Aorta (tissue), 5 donors: ENCODE data around the gene ENOX1. TPM values are rescaled to one million over a fixed set of nuclear protein-coding genes. Genes with fewer than 3 reads are reported as not detected.

Experiments used
- ATAC-seq: fragments of 200-7000 bp; cut with Tn5 transposase; one replicate; pipeline ENCODE4 v1.9.1; 2022; ENCODE audit warnings: moderate library complexity; ENCODE audit not compliant: low FRiP score
- DNase-seq, 2 donors: peaks; one replicate each; pipeline ENCODE4 v3.0.0-alpha.2; 2020
- H3K27ac ChIP-seq, 2 donors: one replicate each; pipeline ENCODE4 v1.5.1; 2013; ENCODE audit warnings: low read length in 2 of 2, mild to moderate bottlenecking in 2 of 2, moderate library complexity in 2 of 2, control low read depth in 1 of 2, inconsistent platforms in 1 of 2, low read depth in 1 of 2
- H3K27me3 ChIP-seq, 2 donors: one replicate each; pipeline ENCODE4 v1.6.1; 2013; ENCODE audit warnings: control low read depth in 1 of 2, low read length in 1 of 2, mild to moderate bottlenecking in 1 of 2, moderate library complexity in 1 of 2; ENCODE audit not compliant: insufficient read depth in 2 of 2, control insufficient read depth in 1 of 2
- H3K36me3 ChIP-seq, 2 donors: one replicate each; pipeline ENCODE4 v1.6.1; 2013; ENCODE audit warnings: control low read depth in 1 of 2, low read length in 1 of 2, mild to moderate bottlenecking in 1 of 2; ENCODE audit not compliant: insufficient read depth in 2 of 2, control insufficient read depth in 1 of 2
- H3K4me1 ChIP-seq, 2 donors: one replicate each; pipeline ENCODE4 v1.6.1; 2013; ENCODE audit warnings: low read length in 2 of 2, control low read depth in 1 of 2, mild to moderate bottlenecking in 1 of 2, moderate library complexity in 1 of 2; ENCODE audit not compliant: insufficient read depth in 2 of 2, control insufficient read depth in 1 of 2
- H3K4me3 ChIP-seq, 2 donors: one replicate each; pipeline ENCODE4 v1.5.1; 2013; ENCODE audit warnings: low read length in 2 of 2, control low read depth in 1 of 2, mild to moderate bottlenecking in 1 of 2
- H3K9me3 ChIP-seq: one replicate; pipeline ENCODE4 v1.6.1; 2013; ENCODE audit warnings: mild to moderate bottlenecking, low read length; ENCODE audit not compliant: control insufficient read depth
- WGBS, 2 donors: extraction: QIAGEN DNeasy Blood & Tissue Kit; methylation state at CpG; one replicate each; pipeline ENCODE4 v1.1.7; 2013; 5-methylcytosine and 5-hydroxymethylcytosine counted together
- intact Hi-C, 2 donors: fragments of 100-400 bp; cut with DNase I; formaldehyde crosslinking; loops; one replicate each; pipeline versions ENCODE4 v1.14.2 to v1.15.0; 2022
- polyA plus RNA-seq, 2 donors: library from polyadenylated mRNA; stranded (reverse); fragments of 200-250 nt; gene quantifications; one replicate each; pipeline ENCODE4 v1.2.3, GENCODE V29; 2013
- total RNA-seq, 2 donors: library from RNA; stranded (reverse); fragmentation: NEBNext Ultra II Directional; extraction: Animal tissue kit (Norgen Biotek cat#: 25700); gene quantifications; one replicate each; pipeline ENCODE4 v1.2.1, GENCODE V29; 2021
- donor health status: healthy with polysubstance abuse.
- donor health status: Bipolar disorder and iron deficiency.
- donor health status: DM: no; HTN: no; CAD: no.
- donor health status: DM: no; HTN: no; CAD: no.
- donor health status: DM: yes; HTN: yes; CAD: no.

ENOX1 gene
- total and polyA plus RNA-seq, 4 donors, result 0.15 to 2.2 (median 1.4) TPM; not detected in 1

GRCh38 chr13:43792076-43792881 lies 5.5 kb upstream of the ENOX1 start:
- Histone ChIP-seq H3K4me3 (no peak overlapping the region), H3K27me3 (no peaks in the 10 kb centered on the region), H3K27ac (no peak overlapping the region), H3K4me1 (no peaks in the 10 kb centered on the region), H3K36me3 (no peaks in the 10 kb centered on the region), H3K9me3 (no peaks in the 10 kb centered on the region)
- intact Hi-C loops, result no loop called here
- ATAC-seq, result no peak
- DNase-seq, result no peak
- WGBS, 2 donors, result 36 to 42% methylated on average over 3 of the region's 3 CpGs

- no peak for ATAC-seq
- 46 to 70% methylated on average over 2 of the region's 2 CpGs for WGBS, 2 donors
- H3K9me3 ChIP-seq, result no peaks in the 10 kb centered on the region
- H3K27ac ChIP-seq, result no peak overlapping the region
- H3K4me1 ChIP-seq, result no peaks in the 10 kb centered on the region
- no peak for DNase-seq
- H3K27me3 ChIP-seq, result no peaks in the 10 kb centered on the region
- intact Hi-C loops, result no loop called here
- no peak overlapping the region for H3K4me3 ChIP-seq
- no peaks in the 10 kb centered on the region for H3K36me3 ChIP-seq
Measured at GRCh38 chr13:43787997-43788396, 1.2 kb upstream of the ENOX1 start.

GRCh38 chr13:43787518-43787891 lies 733 bp upstream of the ENOX1 start:
- intact Hi-C loops, result no loop called here
- Histone ChIP-seq H3K4me1 (no peaks in the 10 kb centered on the region), H3K4me3 (peak overlapping the region in 1 of 2 donors; percentile 81), H3K36me3 (no peaks in the 10 kb centered on the region), H3K27me3 (no peaks in the 10 kb centered on the region), H3K27ac (no peak overlapping the region), H3K9me3 (no peaks in the 10 kb centered on the region)
- no peak for ATAC-seq
- DNase-seq, result no peak
- 15 to 17% methylated on average over 9 of the region's 9 CpGs for WGBS, 2 donors

- 0 to 1% methylated on average over 24 to 28 of the region's 28 CpGs for WGBS, 2 donors
- H3K4me3 ChIP-seq, result peak overlapping the region; percentile 56 to 81
- no peaks in the 10 kb centered on the region for H3K27me3 ChIP-seq
- ATAC-seq (peak; percentile 43), DNase-seq (no peak)
- no peaks in the 10 kb centered on the region for H3K9me3 ChIP-seq
- H3K4me1 ChIP-seq, result no peaks in the 10 kb centered on the region
- H3K36me3 ChIP-seq, result no peaks in the 10 kb centered on the region
- no peak overlapping the region for H3K27ac ChIP-seq
- intact Hi-C loops, result no loop called here
Measured at GRCh38 chr13:43786472-43786765, 353 bp downstream of the ENOX1 start.

- no peaks in the 10 kb centered on the region for H3K9me3 ChIP-seq
- H3K4me1 ChIP-seq, result no peaks in the 10 kb centered on the region
- WGBS, 2 donors, result 0 to 1% methylated on average over 56 to 76 of the region's 76 CpGs
- H3K4me3 ChIP-seq, result peak overlapping the region; percentile 56 to 81
- no peak overlapping the region for H3K27ac ChIP-seq
- H3K36me3 ChIP-seq, result no peaks in the 10 kb centered on the region
- no peaks in the 10 kb centered on the region for H3K27me3 ChIP-seq
- intact Hi-C loops, result loop anchor here in 1 of 2 donors (1.0 kb wide), 1 partner anchor 483 kb away; no protein-coding TSS in a partner anchor
- ATAC-seq (peak; percentile 88), DNase-seq (peak; percentile 74 to 90)
Measured at GRCh38 chr13:43785650-43786471, 911 bp downstream of the ENOX1 start.

- Histone ChIP-seq H3K27ac (no peak overlapping the region), H3K9me3 (no peaks in the 10 kb centered on the region), H3K4me1 (no peaks in the 10 kb centered on the region), H3K36me3 (no peaks in the 10 kb centered on the region), H3K27me3 (no peaks in the 10 kb centered on the region), H3K4me3 (peak overlapping the region; percentile 6 to 56)
- ATAC-seq, result no peak
- DNase-seq, result no peak
- 10 to 19% methylated on average over 10 of the region's 10 CpGs for WGBS, 2 donors
- intact Hi-C loops, result loop anchor here in 1 of 2 donors (1.0 kb wide), 1 partner anchor 482 kb away; no protein-coding TSS in a partner anchor
Measured at GRCh38 chr13:43785261-43785649, 1.5 kb downstream of the ENOX1 start.

- H3K9me3 ChIP-seq, result no peaks in the 10 kb centered on the region
- no peak for DNase-seq
- no peak overlapping the region for H3K27ac ChIP-seq
- H3K4me3 ChIP-seq, result no peak overlapping the region
- intact Hi-C loops, result no loop called here
- 73 to 77% methylated on average over 1 of the region's 1 CpG for WGBS, 2 donors
- H3K4me1 ChIP-seq, result no peaks in the 10 kb centered on the region
- H3K36me3 ChIP-seq, result no peaks in the 10 kb centered on the region
- no peaks in the 10 kb centered on the region for H3K27me3 ChIP-seq
- ATAC-seq, result no peak
Measured at GRCh38 chr13:43784496-43784895, 2.3 kb downstream of the ENOX1 start.

- ATAC-seq, result no peak
- Histone ChIP-seq H3K9me3 (no peaks in the 10 kb centered on the region), H3K36me3 (no peaks in the 10 kb centered on the region), H3K4me1 (no peaks in the 10 kb centered on the region), H3K4me3 (no peak overlapping the region), H3K27ac (no peak overlapping the region), H3K27me3 (no peaks in the 10 kb centered on the region)
- WGBS, 2 donors, result 83 to 88% methylated on average over 2 of the region's 2 CpGs
- intact Hi-C loops, result no loop called here
- no peak for DNase-seq
Measured at GRCh38 chr13:43783820-43784219, 3.0 kb downstream of the ENOX1 start.

- no peak for DNase-seq
- Histone ChIP-seq H3K36me3 (no peaks in the 10 kb centered on the region), H3K4me3 (no peak overlapping the region), H3K27ac (no peak overlapping the region), H3K27me3 (no peaks in the 10 kb centered on the region), H3K4me1 (no peaks in the 10 kb centered on the region), H3K9me3 (no peaks in the 10 kb centered on the region)
- intact Hi-C loops, result no loop called here
- 97 to 100% methylated on average over 1 of the region's 1 CpG for WGBS, 2 donors
- ATAC-seq, result no peak
Measured at GRCh38 chr13:43782686-43783085, 4.1 kb downstream of the ENOX1 start.
